ENCODE measurements around the gene TEDC1. TPM values are rescaled to one million over a fixed set of nuclear protein-coding genes. Genes with fewer than 3 reads are reported as not detected.

TEDC1 gene
- total RNA-seq, 1 experiment from 2014 or later: 17.9 TPM

DNA sequence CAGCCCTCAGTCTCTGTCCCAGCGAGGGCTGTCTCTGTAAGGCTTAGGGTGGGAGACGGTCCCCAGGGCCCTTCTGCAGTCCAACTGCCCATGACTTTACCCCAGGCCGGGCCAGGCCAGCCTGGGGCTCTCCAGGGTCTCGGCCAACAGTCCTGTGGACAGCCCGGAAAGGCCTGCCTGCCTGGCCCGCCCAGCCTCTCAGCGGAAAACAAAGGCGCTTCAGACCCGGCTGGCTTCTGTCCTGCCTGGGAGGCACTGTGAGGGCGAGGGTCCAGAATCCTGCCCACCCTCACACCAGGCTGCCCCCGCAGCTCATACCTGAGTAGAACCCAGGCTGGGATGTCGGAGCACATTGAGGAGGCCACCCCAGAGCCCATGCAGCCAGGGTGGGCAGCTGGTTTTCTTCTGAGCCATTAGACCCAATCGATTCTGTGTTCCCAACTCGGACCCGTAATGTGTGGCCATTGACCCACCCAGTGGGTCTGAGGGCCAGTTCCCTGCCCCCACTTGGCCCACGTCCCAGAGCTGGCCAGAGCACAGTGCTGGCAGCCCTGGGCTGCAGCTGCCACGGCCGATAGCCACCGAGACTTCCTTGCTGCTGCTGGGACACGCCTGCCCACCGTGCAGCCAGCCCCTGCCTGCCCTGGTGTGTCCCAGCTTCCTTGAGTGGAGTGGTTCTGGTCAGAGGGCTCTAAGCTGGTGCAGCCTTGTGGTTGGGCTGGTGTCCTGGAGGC is 14.8 kb upstream of the TEDC1 start:
- Mint-ChIP-seq H3K36me3 (no peaks in the 10 kb centered on the region), H3K4me1 (peaks cover 13% of the 10 kb centered on the region; the same call in 1 of the 2 replicates), H3K4me3 (peak overlapping the region; percentile 49; the same call in 1 of the 2 replicates), H3K27ac (no peak overlapping the region), H3K27me3 (ENCODE audit: low read depth) (peaks cover 57% of the 10 kb centered on the region), H3K9me3 (no peaks in the 10 kb centered on the region)
- POLR2A ChIA-PET: no interaction called here
- no peak for ATAC-seq
- peak; percentile 51; the same call in 1 of the 2 replicates for TF ChIP-seq ZNF121 (CRISPR knock-in tag; IDR thresholded peaks at IDR 0.05)
- no peak for TF ChIP-seq CDX4 (CRISPR knock-in tag; IDR thresholded peaks at IDR 0.05; ENCODE audit: borderline replicate concordance)
- CTCF ChIA-PET: interaction anchor here (1.0 to 1.8 kb wide), 4 partner anchors 9 to 113 kb away, joined by 3 to 9 read pairs (median 3); no protein-coding TSS in a partner anchor
- DNase-seq (ENCODE audit: low spot score): no peak

GRCh38 chr14:105476831-105477659 is 14.0 kb upstream of the TEDC1 start:
- CTCF ChIA-PET: interaction anchor here (1.0 to 1.2 kb wide), 2 partner anchors 9 to 13 kb away, joined by 3 to 9 read pairs; no protein-coding TSS in a partner anchor
- no peak overlapping the region for H3K27ac Mint-ChIP-seq
- ATAC-seq (no peak), DNase-seq (ENCODE audit: low spot score) (no peak)
- H3K4me1 Mint-ChIP-seq: peaks cover 17% of the 10 kb centered on the region
- H3K36me3 Mint-ChIP-seq: no peaks in the 10 kb centered on the region
- TF ChIP-seq, protein P1, sequence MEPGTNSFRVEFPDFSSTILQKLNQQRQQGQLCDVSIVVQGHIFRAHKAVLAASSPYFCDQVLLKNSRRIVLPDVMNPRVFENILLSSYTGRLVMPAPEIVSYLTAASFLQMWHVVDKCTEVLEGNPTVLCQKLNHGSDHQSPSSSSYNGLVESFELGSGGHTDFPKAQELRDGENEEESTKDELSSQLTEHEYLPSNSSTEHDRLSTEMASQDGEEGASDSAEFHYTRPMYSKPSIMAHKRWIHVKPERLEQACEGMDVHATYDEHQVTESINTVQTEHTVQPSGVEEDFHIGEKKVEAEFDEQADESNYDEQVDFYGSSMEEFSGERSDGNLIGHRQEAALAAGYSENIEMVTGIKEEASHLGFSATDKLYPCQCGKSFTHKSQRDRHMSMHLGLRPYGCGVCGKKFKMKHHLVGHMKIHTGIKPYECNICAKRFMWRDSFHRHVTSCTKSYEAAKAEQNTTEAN (CRISPR knock-in tag; IDR thresholded peaks at IDR 0.05): no peak
- TF ChIP-seq CREM (CRISPR knock-in tag; IDR thresholded peaks at IDR 0.05) (no peak), ESRRA (CRISPR knock-in tag; IDR thresholded peaks at IDR 0.05; ENCODE audit: borderline replicate concordance) (no peak), ZNF671 (CRISPR knock-in tag; IDR thresholded peaks at IDR 0.05) (no peak), JAZF1 (CRISPR knock-in tag; IDR thresholded peaks at IDR 0.05) (no peak), ZBTB21 (CRISPR knock-in tag; IDR thresholded peaks at IDR 0.05; ENCODE audit: borderline replicate concordance) (no peak), SOX15 (CRISPR knock-in tag; IDR thresholded peaks at IDR 0.05) (no peak), NR3C1 (CRISPR knock-in tag; conservative IDR thresholded peaks at IDR 0.05; ENCODE audit: low read depth) (no peak), EMX1 (CRISPR knock-in tag; IDR thresholded peaks at IDR 0.05) (no peak), JUN (CRISPR knock-in tag; IDR thresholded peaks at IDR 0.05) (no peak), E2F1 (CRISPR knock-in tag; IDR thresholded peaks at IDR 0.05) (no peak), ZNF219 (CRISPR knock-in tag; IDR thresholded peaks at IDR 0.05; ENCODE audit: borderline replicate concordance) (no peak), ATF6 (CRISPR knock-in tag; IDR thresholded peaks at IDR 0.05) (no peak), KAT7 (CRISPR knock-in tag; IDR thresholded peaks at IDR 0.05; ENCODE audit: borderline replicate concordance) (no peak)
- TF ChIP-seq, protein P2, sequence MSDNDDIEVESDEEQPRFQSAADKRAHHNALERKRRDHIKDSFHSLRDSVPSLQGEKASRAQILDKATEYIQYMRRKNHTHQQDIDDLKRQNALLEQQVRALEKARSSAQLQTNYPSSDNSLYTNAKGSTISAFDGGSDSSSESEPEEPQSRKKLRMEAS (CRISPR knock-in tag; IDR thresholded peaks at IDR 0.05): no peak
- TF ChIP-seq, protein P3, sequence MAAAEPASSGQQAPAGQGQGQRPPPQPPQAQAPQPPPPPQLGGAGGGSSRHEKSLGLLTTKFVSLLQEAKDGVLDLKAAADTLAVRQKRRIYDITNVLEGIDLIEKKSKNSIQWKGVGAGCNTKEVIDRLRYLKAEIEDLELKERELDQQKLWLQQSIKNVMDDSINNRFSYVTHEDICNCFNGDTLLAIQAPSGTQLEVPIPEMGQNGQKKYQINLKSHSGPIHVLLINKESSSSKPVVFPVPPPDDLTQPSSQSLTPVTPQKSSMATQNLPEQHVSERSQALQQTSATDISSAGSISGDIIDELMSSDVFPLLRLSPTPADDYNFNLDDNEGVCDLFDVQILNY (CRISPR knock-in tag; IDR thresholded peaks at IDR 0.05): no peak
- POLR2A ChIA-PET: no interaction called here
- H3K4me3 Mint-ChIP-seq: no peak overlapping the region
- H3K27me3 Mint-ChIP-seq (ENCODE audit: low read depth): peaks cover 64% of the 10 kb centered on the region
- no peaks in the 10 kb centered on the region for H3K9me3 Mint-ChIP-seq
